Endothelial cell of umbilical vein (primary cell): ENCODE results near the gene WDR27. TPM values are rescaled to one million over a fixed set of nuclear protein-coding genes. Genes with fewer than 3 reads are reported as not detected.
"Not testable (repeated sequence)": the region's sequence is repeated elsewhere in the genome, so short reads cannot be mapped to it uniquely, and the experiment has no call there.

Experiments used
- BruUV-seq: library from RNA; stranded (reverse); fragments of 400-500 nt; replicated peaks from 2 replicates; lab custom pipeline; 2021; lab: Mats Ljungman, UMichigan
- CTCF ChIA-PET: fragments of 300-600, 350-600 bp; sonication (Branson Sonifier 250); formaldehyde crosslinking; loops from one replicate; lab custom pipeline; 2021; ENCODE audit warnings: antibody characterized with exemption, inconsistent platforms; lab: Charles Lee
- POLR2A ChIA-PET: fragments of 300-600, 350-600 bp; sonication (Branson Sonifier 250); formaldehyde crosslinking; loops from one replicate; lab custom pipeline; 2021; ENCODE audit warnings: antibody characterized with exemption, inconsistent platforms; lab: Charles Lee
- DNase-seq: peaks from one replicate; pipeline ENCODE4 v3.0.0-alpha.2; 2011; ENCODE audit warnings: low read depth, low spot score
- FAIRE-seq: peaks from 2 replicates; lab custom pipeline; 2011; peaks lifted over from hg19 to GRCh38; lab: Jason Lieb, UNC
- H2AFZ ChIP-seq: 2 replicates; pipeline ENCODE4 v1.6.0; 2012; ENCODE audit warnings: low read depth, low read length, control low read depth, inconsistent platforms
- H3K27ac ChIP-seq: 2 replicates; pipeline ENCODE4 v1.5.1; 2011; ENCODE audit warnings: low read depth, mild to moderate bottlenecking, control low read depth, low read length, moderate library complexity; ENCODE audit not compliant: insufficient read depth
- H3K27me3 ChIP-seq, 2 experiments: 2 replicates each; pipeline versions ENCODE4 v1.6.0 to v1.6.1; 2011; ENCODE audit warnings: low read length in 2 of 2, mixed read lengths in 1 of 2; ENCODE audit not compliant: control insufficient read depth in 2 of 2, insufficient read depth in 2 of 2
- H3K36me3 ChIP-seq, 2 experiments: 2 replicates in 1 of 2; 3 replicates in 1 of 2; pipeline ENCODE4 v1.5.1; 2011; ENCODE audit warnings: low read length in 2 of 2, mild to moderate bottlenecking in 1 of 2, moderate library complexity in 1 of 2; ENCODE audit not compliant: control insufficient read depth in 2 of 2, insufficient read depth in 2 of 2; ENCODE audit errors: extremely low read depth in 1 of 2
- H3K4me1 ChIP-seq: 3 replicates; pipeline ENCODE4 v1.5.1; 2011; ENCODE audit warnings: mild to moderate bottlenecking, low read length; ENCODE audit not compliant: control insufficient read depth, insufficient read depth; ENCODE audit errors: extremely low read depth
- H3K4me2 ChIP-seq: 2 replicates; pipeline ENCODE4 v1.6.1; 2011; ENCODE audit warnings: low read length, control low read depth, mixed read lengths; ENCODE audit not compliant: insufficient read depth
- H3K4me3 ChIP-seq, 3 experiments: fragments of 200-600 bp in 1 of 3; sonication (generic), shearing (Covaris generic) in 1 of 3; replicated peaks in 1 of 3; 2 replicates each; pipeline ENCODE4 v1.5.1; 2011 to 2016; ENCODE audit warnings: control low read depth in 3 of 3, low read length in 3 of 3, mild to moderate bottlenecking in 2 of 3, inconsistent platforms in 1 of 3, low read depth in 1 of 3, moderate library complexity in 1 of 3; ENCODE audit not compliant: insufficient read depth in 1 of 3
- H3K79me2 ChIP-seq: 2 replicates; pipeline ENCODE4 v1.6.0; 2012; ENCODE audit warnings: low read length, inconsistent platforms; ENCODE audit not compliant: control insufficient read depth, insufficient read depth
- H3K9ac ChIP-seq: replicated peaks from 2 replicates; pipeline ENCODE3; 2011; ENCODE audit warnings: low read length, control low read depth; ENCODE audit not compliant: insufficient read depth; ENCODE audit errors: extremely low read depth
- H3K9me1 ChIP-seq: replicated peaks from 3 replicates; pipeline ENCODE4 v1.6.0; 2011; ENCODE audit warnings: mild to moderate bottlenecking, low read length; ENCODE audit not compliant: control insufficient read depth, insufficient read depth; ENCODE audit errors: extremely low read depth
- H3K9me3 ChIP-seq: replicated peaks from 2 replicates; pipeline ENCODE4 v1.5.1; 2012; ENCODE audit warnings: low read length, inconsistent platforms; ENCODE audit not compliant: control insufficient read depth, insufficient read depth
- H4K20me1 ChIP-seq: replicated peaks from 2 replicates; pipeline ENCODE3; 2011; ENCODE audit warnings: mild to moderate bottlenecking, low read length; ENCODE audit not compliant: control insufficient read depth, insufficient read depth; ENCODE audit errors: extremely low read depth
- CTCF ChIP-seq, 2 donors: IDR thresholded peaks; 1 replicate in 1 of 2; 2 replicates in 1 of 2; pipeline ENCODE4 v1.5.1; 2011; ENCODE audit warnings: low read length in 2 of 2, mild to moderate bottlenecking in 2 of 2, moderate library complexity in 2 of 2, control low read depth in 1 of 2, inconsistent platforms in 1 of 2, low read depth in 1 of 2; ENCODE audit not compliant: insufficient read depth in 1 of 2; ENCODE audit errors: extremely low read depth in 1 of 2
- EZH2 ChIP-seq: IDR thresholded peaks from 2 replicates; pipeline ENCODE4 v1.6.1; 2012; ENCODE audit warnings: borderline replicate concordance, low read depth, mild to moderate bottlenecking, moderate library complexity, low read length, inconsistent platforms; ENCODE audit not compliant: severe bottlenecking
- FOS ChIP-seq: IDR thresholded peaks from 2 replicates; pipeline ENCODE4 v1.6.1; 2011; ENCODE audit warnings: mild to moderate bottlenecking, low read length, moderate library complexity, borderline replicate concordance; ENCODE audit not compliant: insufficient read depth
- GATA2 ChIP-seq: IDR thresholded peaks from 2 replicates; pipeline ENCODE4 v1.7.0; 2011; ENCODE audit warnings: low read depth, mild to moderate bottlenecking, moderate library complexity, mixed read lengths, low read length; ENCODE audit not compliant: insufficient read length, insufficient read depth
- JUN ChIP-seq: IDR thresholded peaks from 2 replicates; pipeline ENCODE4 v1.6.1; 2011; ENCODE audit warnings: borderline replicate concordance, low read depth; ENCODE audit not compliant: insufficient read length, insufficient read depth
- MYC ChIP-seq: IDR thresholded peaks from one replicate; pipeline ENCODE4 v1.6.1; 2011; ENCODE audit warnings: mild to moderate bottlenecking, low read depth, low read length
- POLR2A ChIP-seq: IDR thresholded peaks from 2 replicates; pipeline ENCODE4 v1.6.1; 2012; ENCODE audit warnings: low read depth, mild to moderate bottlenecking, control low read depth, low read length
- POLR2AphosphoS5 ChIP-seq: IDR thresholded peaks from 2 replicates; pipeline ENCODE4 v1.6.1; 2012; ENCODE audit warnings: low read depth, mild to moderate bottlenecking, control low read depth, low read length, moderate library complexity; ENCODE audit not compliant: insufficient read depth
- dilution Hi-C: fragments of 300-500 bp; cut with MboI; formaldehyde crosslinking; loops from one replicate; pipeline ENCODE4 v1.15.0; 2019; ENCODE audit warnings: low sequenced_read_pairs; ENCODE audit not compliant: extremely low pct_ligation_motif_present
- intact Hi-C: fragments of 100-400 bp; cut with micrococcal nuclease; formaldehyde crosslinking; loops from one replicate; pipeline ENCODE4 v1.10.0; 2022
- polyA plus RNA-seq, 4 experiments: library from polyadenylated mRNA; depleted of rRNA in 3 of 4; stranded (reverse) in 3 of 4; unstranded in 1 of 4; fragments of >200 nt; gene quantifications; 2 replicates each; pipeline versions ENCODE4 v1.2.1 to v1.2.3, GENCODE V29; 2011 to 2012; ENCODE audit warnings: missing spikeins in 1 of 4
- total RNA-seq: library from RNA; stranded (reverse); gene quantifications from 2 replicates; pipeline ENCODE4 v1.2.3, GENCODE V29; 2021
- TF ChIP-seq, protein P1 (sequence below): IDR thresholded peaks from 2 replicates; pipeline ENCODE4 v1.6.1; 2011; ENCODE audit not compliant: insufficient read depth, insufficient read length

The WDR27 gene
- total and polyA plus RNA-seq, 2 donors (not counting 3 experiments of a cell fraction or from before 2014, with no cell fraction given), result 60.1 to 69.7 TPM

GRCh38 chr6:169469028-169469427, 232.8 kb downstream of the WDR27 start:
- Histone ChIP-seq H3K4me3 (no peak overlapping the region), H3K4me1 (no peaks in the 10 kb centered on the region), H3K9me3 (no peaks in the 10 kb centered on the region), H3K9me1 (no peaks in the 10 kb centered on the region), H4K20me1 (no peaks in the 10 kb centered on the region), H3K9ac (no peak overlapping the region), H3K27ac (no peak overlapping the region), H3K36me3 (no peaks in the 10 kb centered on the region), H2AFZ (no peak overlapping the region), H3K4me2 (no peak overlapping the region), H3K79me2 (no peaks in the 10 kb centered on the region), H3K27me3 (no peaks in the 10 kb centered on the region)
- no TSS peak for BruUV-seq
- intact Hi-C loops (no loop called here), dilution Hi-C loops (no loop called here)
- DNase-seq (no peak), FAIRE-seq (no peak)
- CTCF ChIA-PET, result no interaction called here
- no peak for TF ChIP-seq POLR2AphosphoS5
- no peak for TF ChIP-seq JUN
- no peak for TF ChIP-seq FOS
- no peak for TF ChIP-seq EZH2
- no peak for TF ChIP-seq GATA2
- TF ChIP-seq, protein P1, sequence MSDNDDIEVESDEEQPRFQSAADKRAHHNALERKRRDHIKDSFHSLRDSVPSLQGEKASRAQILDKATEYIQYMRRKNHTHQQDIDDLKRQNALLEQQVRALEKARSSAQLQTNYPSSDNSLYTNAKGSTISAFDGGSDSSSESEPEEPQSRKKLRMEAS, result no peak
- no peak for TF ChIP-seq POLR2A
- TF ChIP-seq CTCF (IDR thresholded peaks at IDR 0.05; ENCODE audit: extremely low read depth in 1 of 2, insufficient read depth in 1 of 2, low read depth in 1 of 2, low read length in 2 of 2), result no peak
- TF ChIP-seq MYC, result no peak
- POLR2A ChIA-PET, result no interaction called here

DNA sequence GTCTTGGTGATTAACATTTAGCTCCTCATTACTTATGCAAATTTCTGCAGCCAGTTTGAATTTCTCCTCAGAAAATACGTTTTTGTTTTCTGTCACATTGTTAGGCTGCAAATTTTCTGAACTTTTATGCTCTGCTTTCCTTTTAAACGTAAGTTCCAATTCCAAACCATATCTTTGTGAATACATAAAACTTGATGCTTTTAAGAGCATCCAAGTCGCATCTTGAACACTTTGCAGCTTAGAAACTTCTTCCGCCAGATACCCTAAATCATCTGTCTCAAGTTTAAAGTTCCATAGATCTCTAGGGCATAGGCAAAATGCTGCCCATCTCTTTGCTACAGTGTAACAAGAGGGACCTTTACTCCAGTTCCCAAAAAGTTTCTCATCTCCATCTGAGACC, 234.1 kb downstream of the WDR27 start:
- H4K20me1 ChIP-seq, H3K4me3 ChIP-seq, H3K9ac ChIP-seq, dilution Hi-C loops, H3K27me3 ChIP-seq, FAIRE-seq, H2AFZ ChIP-seq, H3K27ac ChIP-seq, H3K4me2 ChIP-seq, CTCF ChIA-PET, DNase-seq, H3K9me1 ChIP-seq, H3K79me2 ChIP-seq, BruUV-seq, intact Hi-C loops, POLR2A ChIA-PET, H3K4me1 ChIP-seq, H3K9me3 ChIP-seq, H3K36me3 ChIP-seq: not testable (repeated sequence)

DNA sequence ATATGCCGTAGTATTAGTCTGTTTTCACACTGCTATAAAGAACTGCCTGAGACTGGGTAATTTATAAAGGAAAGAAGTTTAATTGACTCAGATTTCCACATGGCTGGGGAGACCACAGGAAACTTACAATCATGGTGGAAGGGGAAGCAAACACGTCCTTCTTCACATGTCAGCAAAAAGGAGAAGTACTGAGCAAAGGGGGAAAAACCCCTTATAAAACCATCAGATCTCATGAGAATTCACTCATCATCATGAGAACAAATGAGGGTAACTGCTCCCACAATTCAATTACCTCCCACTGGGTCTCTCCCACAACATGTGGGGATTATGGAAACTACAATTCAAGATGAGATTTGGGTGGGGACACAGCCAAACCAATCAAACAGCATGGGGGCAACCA, 235.6 kb downstream of the WDR27 start:
- H3K9me1 ChIP-seq, CTCF ChIA-PET, H3K27me3 ChIP-seq, H3K4me1 ChIP-seq, FAIRE-seq, H3K79me2 ChIP-seq, H3K9ac ChIP-seq, H3K4me2 ChIP-seq, intact Hi-C loops, BruUV-seq, H4K20me1 ChIP-seq, H2AFZ ChIP-seq, H3K9me3 ChIP-seq, POLR2A ChIA-PET, DNase-seq, H3K36me3 ChIP-seq, H3K27ac ChIP-seq, dilution Hi-C loops, H3K4me3 ChIP-seq: not testable (repeated sequence)
